Osteocyte (in vitro differentiated cells): ENCODE results near the gene ELOVL5. TPM values are rescaled to one million over a fixed set of nuclear protein-coding genes. Genes with fewer than 3 reads are reported as not detected.

Source experiments
- DNase-seq: peaks from one replicate; pipeline ENCODE4 v3.0.0; 2021; ENCODE audit warnings: mixed read lengths; ENCODE audit not compliant: unreplicated experiment; ENCODE audit errors: extremely low spot score
- H3K27ac Mint-ChIP-seq: one replicate; pipeline ENCODE4 v1.8.0; 2021; ENCODE audit warnings: mild to moderate bottlenecking, mixed read lengths; ENCODE audit not compliant: unreplicated experiment
- H3K27me3 Mint-ChIP-seq: one replicate; pipeline ENCODE4 v1.8.0; 2021; ENCODE audit warnings: mixed read lengths; ENCODE audit not compliant: unreplicated experiment
- H3K36me3 Mint-ChIP-seq: one replicate; pipeline ENCODE4 v1.8.0; 2021; ENCODE audit warnings: mixed read lengths; ENCODE audit not compliant: unreplicated experiment
- H3K4me1 Mint-ChIP-seq: one replicate; pipeline ENCODE4 v1.8.0; 2021; ENCODE audit warnings: mixed read lengths; ENCODE audit not compliant: unreplicated experiment
- H3K4me3 Mint-ChIP-seq: one replicate; pipeline ENCODE4 v1.8.0; 2021; ENCODE audit warnings: mild to moderate bottlenecking, moderate library complexity, mixed read lengths; ENCODE audit not compliant: unreplicated experiment
- H3K9me3 Mint-ChIP-seq: one replicate; pipeline ENCODE4 v1.8.0; 2021; ENCODE audit warnings: mixed read lengths; ENCODE audit not compliant: unreplicated experiment
- total RNA-seq: library from RNA; stranded (reverse); gene quantifications from 2 replicates; pipeline ENCODE4 v1.2.1, GENCODE V29; 2021
- TF ChIP-seq, protein P1 (sequence below): fragments of 200-600 bp; sonication (generic); IDR thresholded peaks from 2 replicates; pipeline ENCODE4 v1.5.0; 2021; ENCODE audit warnings: antibody characterized with exemption, mild to moderate bottlenecking, moderate library complexity

ELOVL5 gene
- total RNA-seq, 1 donor from 2014 or later, result 89.4 TPM

- Mint-ChIP-seq H3K36me3 (no peaks in the 10 kb centered on the region), H3K4me1 (peaks cover 40% of the 10 kb centered on the region), H3K4me3 (no peak overlapping the region), H3K9me3 (no peaks in the 10 kb centered on the region), H3K27me3 (no peaks in the 10 kb centered on the region), H3K27ac (no peak overlapping the region)
- TF ChIP-seq, protein P1, sequence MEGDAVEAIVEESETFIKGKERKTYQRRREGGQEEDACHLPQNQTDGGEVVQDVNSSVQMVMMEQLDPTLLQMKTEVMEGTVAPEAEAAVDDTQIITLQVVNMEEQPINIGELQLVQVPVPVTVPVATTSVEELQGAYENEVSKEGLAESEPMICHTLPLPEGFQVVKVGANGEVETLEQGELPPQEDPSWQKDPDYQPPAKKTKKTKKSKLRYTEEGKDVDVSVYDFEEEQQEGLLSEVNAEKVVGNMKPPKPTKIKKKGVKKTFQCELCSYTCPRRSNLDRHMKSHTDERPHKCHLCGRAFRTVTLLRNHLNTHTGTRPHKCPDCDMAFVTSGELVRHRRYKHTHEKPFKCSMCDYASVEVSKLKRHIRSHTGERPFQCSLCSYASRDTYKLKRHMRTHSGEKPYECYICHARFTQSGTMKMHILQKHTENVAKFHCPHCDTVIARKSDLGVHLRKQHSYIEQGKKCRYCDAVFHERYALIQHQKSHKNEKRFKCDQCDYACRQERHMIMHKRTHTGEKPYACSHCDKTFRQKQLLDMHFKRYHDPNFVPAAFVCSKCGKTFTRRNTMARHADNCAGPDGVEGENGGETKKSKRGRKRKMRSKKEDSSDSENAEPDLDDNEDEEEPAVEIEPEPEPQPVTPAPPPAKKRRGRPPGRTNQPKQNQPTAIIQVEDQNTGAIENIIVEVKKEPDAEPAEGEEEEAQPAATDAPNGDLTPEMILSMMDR, result no peak
- no peak for DNase-seq
These were observed 18.6 kb downstream of the ELOVL5 start for GRCh38 chr6:53330137-53330536.

- H3K36me3 Mint-ChIP-seq, result no peaks in the 10 kb centered on the region
- no peak for DNase-seq
- TF ChIP-seq, protein P1, result no peak
- peak overlapping the region; percentile 91 for H3K27ac Mint-ChIP-seq
- H3K4me3 Mint-ChIP-seq, result no peak overlapping the region
- no peaks in the 10 kb centered on the region for H3K9me3 Mint-ChIP-seq
- H3K27me3 Mint-ChIP-seq, result no peaks in the 10 kb centered on the region
- peaks cover 45% of the 10 kb centered on the region for H3K4me1 Mint-ChIP-seq
These were observed 20.4 kb downstream of the ELOVL5 start for GRCh38 chr6:53328375-53328774.

DNA sequence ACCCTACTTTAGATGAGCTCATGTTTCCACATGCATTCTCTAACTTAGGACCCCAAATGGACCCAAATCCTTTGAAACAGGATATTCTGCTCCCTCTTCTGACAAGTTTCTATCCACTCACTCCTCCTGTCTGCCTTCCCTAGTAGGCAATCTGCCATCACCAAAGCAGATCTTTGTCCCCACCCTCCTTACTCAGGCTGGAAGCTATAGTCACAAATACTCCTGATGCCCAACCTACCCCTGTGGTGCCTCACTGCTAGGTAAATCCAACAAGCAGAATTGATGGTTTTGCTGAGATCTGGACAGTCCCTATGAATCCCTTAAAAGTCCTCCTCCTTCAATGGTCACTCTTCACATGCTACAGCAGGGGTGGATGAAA lies 21.7 kb downstream of the ELOVL5 start:
- Mint-ChIP-seq H3K27ac (peak overlapping the region; percentile 91), H3K36me3 (no peaks in the 10 kb centered on the region), H3K9me3 (no peaks in the 10 kb centered on the region), H3K27me3 (no peaks in the 10 kb centered on the region), H3K4me3 (peak overlapping the region; percentile 22), H3K4me1 (peaks cover 58% of the 10 kb centered on the region)
- no peak for DNase-seq
- TF ChIP-seq, protein P1, result no peak

DNA sequence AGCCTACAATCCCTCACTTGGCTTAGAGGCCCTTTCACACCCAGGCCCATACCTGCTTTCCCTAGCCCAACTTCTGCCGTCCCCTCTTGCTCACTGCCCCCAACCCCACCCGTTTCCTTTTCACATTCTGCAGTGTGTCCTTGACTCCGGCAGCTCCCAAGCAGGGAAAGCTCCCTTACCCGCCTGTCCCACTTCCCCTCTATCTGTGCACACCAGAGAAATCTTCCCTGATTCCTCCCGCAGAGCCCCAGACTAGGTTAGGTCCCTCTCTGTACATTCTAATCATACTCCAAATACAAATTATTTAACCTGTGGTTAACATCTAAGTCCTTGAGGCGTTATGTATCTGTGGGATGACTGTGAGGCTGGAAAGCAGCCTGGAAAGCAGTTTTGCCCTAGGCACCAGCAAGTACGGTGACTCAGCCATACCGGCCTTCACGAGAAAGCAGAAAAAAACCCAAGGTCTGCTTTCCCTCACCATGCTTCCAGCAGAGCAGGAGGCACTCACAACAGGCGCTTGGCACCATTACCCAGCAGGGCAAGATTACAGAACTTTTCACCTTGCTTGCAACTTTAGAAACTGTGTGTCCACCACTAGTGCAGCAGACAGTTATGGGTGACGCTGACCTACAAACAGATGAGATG lies 22.3 kb downstream of the ELOVL5 start:
- TF ChIP-seq, protein P1, result no peak
- no peaks in the 10 kb centered on the region for H3K27me3 Mint-ChIP-seq
- H3K9me3 Mint-ChIP-seq, result no peaks in the 10 kb centered on the region
- peak; percentile 93 for DNase-seq
- H3K27ac Mint-ChIP-seq, result peak overlapping the region; percentile 91
- no peaks in the 10 kb centered on the region for H3K36me3 Mint-ChIP-seq
- H3K4me3 Mint-ChIP-seq, result peak overlapping the region; percentile 26
- peaks cover 64% of the 10 kb centered on the region for H3K4me1 Mint-ChIP-seq

DNA sequence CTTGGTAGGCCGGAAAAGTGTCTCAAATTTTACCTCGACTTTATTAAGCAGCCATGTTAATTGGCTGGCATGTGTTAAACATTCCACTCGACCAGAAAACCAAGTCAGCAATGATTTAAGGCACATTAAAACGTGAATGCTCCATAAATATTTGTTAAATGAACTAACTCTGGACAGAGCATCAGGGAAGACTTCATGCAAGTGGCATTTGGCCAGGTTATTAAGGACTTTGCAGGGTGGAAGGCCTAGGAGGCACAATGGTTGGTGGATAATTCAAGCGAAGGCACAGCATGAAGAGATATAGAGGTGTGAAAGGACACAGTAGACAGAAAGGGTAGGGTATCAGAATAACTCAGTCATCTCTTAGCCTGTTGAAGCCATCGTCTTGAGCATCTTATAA lies 23.0 kb downstream of the ELOVL5 start:
- TF ChIP-seq, protein P1, result no peak
- H3K27me3 Mint-ChIP-seq, result no peaks in the 10 kb centered on the region
- H3K4me3 Mint-ChIP-seq, result no peak overlapping the region
- H3K9me3 Mint-ChIP-seq, result no peaks in the 10 kb centered on the region
- peaks cover 71% of the 10 kb centered on the region for H3K4me1 Mint-ChIP-seq
- H3K27ac Mint-ChIP-seq, result peak overlapping the region; percentile 91
- no peak for DNase-seq
- no peaks in the 10 kb centered on the region for H3K36me3 Mint-ChIP-seq
